Activated CD4-positive, alpha-beta T cell treated with anti-CD3 and anti-CD28 coated beads, Interleukin-10, Interleukin-2, amounts not matched to agents 100 ng/mL and 50 ng/mL, durations not matched to agents 16 hours and 8 hours (primary cell): ENCODE data around the gene DHRS1.
"Not testable (repeated sequence)": the region's sequence is repeated elsewhere in the genome, so short reads cannot be mapped to it uniquely, and the experiment has no call there.

ENCODE experiments used
- DNase-seq: peaks from one replicate; pipeline ENCODE4 v3.0.0-alpha.2; 2020

DHRS1 gene

GRCh38 chr14:24261969-24262327 is 37.6 kb downstream of the DHRS1 start:
- DNase-seq = no peak

- no peak for DNase-seq
Observed at GRCh38 chr14:24261256-24261968, 38.2 kb downstream of the DHRS1 start.

GRCh38 chr14:24260780-24261157 is 38.8 kb downstream of the DHRS1 start:
- no peak for DNase-seq

- DNase-seq = no peak
Observed at GRCh38 chr14:24260026-24260779, 39.4 kb downstream of the DHRS1 start.

GRCh38 chr14:24259282-24260025 is 40.1 kb downstream of the DHRS1 start:
- DNase-seq = no peak

GRCh38 chr14:24258548-24259265 is 40.9 kb downstream of the DHRS1 start:
- DNase-seq = no peak

GRCh38 chr14:24258119-24258518 is 41.5 kb downstream of the DHRS1 start:
- DNase-seq = no peak

- no peak for DNase-seq
Observed at GRCh38 chr14:24256960-24257359, 42.6 kb downstream of the DHRS1 start.

- DNase-seq = no peak
Observed at GRCh38 chr14:24255931-24256711, 43.5 kb downstream of the DHRS1 start.

GRCh38 chr14:24255438-24255837 is 44.1 kb downstream of the DHRS1 start:
- DNase-seq = no peak

GRCh38 chr14:24254630-24255392 is 44.8 kb downstream of the DHRS1 start:
- no peak for DNase-seq

- no peak for DNase-seq
Observed at GRCh38 chr14:24253936-24254335, 45.6 kb downstream of the DHRS1 start.

- no peak for DNase-seq
Observed at GRCh38 chr14:24252289-24253124, 47.1 kb downstream of the DHRS1 start.

- DNase-seq = no peak
Observed at GRCh38 chr14:24251880-24252288, 47.7 kb downstream of the DHRS1 start.

- DNase-seq = no peak
Observed at GRCh38 chr14:24250354-24250753, 49.2 kb downstream of the DHRS1 start.

GRCh38 chr14:24249230-24250021 is 50.2 kb downstream of the DHRS1 start:
- no peak for DNase-seq

- peak; percentile 33 for DNase-seq
Observed at GRCh38 chr14:24247422-24247821, 52.2 kb downstream of the DHRS1 start.

GRCh38 chr14:24246765-24247212 is 52.8 kb downstream of the DHRS1 start:
- DNase-seq = peak; percentile 86

GRCh38 chr14:24245350-24245749 is 54.2 kb downstream of the DHRS1 start:
- DNase-seq = not testable (repeated sequence)
